HL-60/S4 treated with phorbol 12-myristate 13-acetate at 8.2 ng/mL for 4 days and 3 days (cell line): ENCODE results near the gene FGF21.
"Not testable (repeated sequence)": the region's sequence is repeated elsewhere in the genome, so short reads cannot be mapped to it uniquely, and the experiment has no call there.

Source experiments
- in situ Hi-C: fragments of 300-500 bp; cut with MboI; formaldehyde crosslinking; loops from 2 replicates; pipeline ENCODE4 v1.15.0; 2022; ENCODE audit warnings: low sequenced_read_pairs

FGF21 gene

DNA sequence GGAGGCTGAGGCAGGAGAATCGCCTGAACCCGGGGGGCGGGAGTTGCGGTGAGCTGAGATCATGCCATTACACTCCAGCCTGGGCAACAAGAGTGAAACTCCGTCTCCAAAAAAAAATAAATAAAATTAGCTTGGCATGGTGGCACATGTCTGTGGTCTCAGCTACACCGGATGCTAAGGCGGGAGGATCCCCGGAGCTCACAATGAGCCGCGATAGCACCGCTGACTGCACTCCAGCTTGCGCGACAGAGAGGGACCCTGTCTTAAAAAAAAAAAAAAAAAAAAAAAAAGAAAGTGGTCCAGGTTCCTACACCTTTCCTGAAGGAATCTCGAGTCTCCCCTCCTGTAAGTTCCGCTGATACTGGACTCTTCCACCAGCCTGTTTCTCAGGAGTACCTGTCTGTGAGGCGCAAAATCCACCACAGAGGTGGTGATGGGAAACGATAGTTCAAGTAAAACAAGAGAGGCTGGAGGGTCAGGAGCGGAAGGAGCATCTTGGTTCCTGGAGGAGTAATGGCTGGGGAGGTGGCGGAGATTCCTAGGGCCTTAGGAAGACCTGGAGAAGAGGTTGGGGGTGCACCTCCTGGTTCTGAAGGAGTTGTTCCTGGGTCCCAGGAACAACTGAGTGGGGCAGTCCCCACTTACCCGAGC lies 3.4 kb upstream of the FGF21 start:
- in situ Hi-C loops, result no loop called here

DNA sequence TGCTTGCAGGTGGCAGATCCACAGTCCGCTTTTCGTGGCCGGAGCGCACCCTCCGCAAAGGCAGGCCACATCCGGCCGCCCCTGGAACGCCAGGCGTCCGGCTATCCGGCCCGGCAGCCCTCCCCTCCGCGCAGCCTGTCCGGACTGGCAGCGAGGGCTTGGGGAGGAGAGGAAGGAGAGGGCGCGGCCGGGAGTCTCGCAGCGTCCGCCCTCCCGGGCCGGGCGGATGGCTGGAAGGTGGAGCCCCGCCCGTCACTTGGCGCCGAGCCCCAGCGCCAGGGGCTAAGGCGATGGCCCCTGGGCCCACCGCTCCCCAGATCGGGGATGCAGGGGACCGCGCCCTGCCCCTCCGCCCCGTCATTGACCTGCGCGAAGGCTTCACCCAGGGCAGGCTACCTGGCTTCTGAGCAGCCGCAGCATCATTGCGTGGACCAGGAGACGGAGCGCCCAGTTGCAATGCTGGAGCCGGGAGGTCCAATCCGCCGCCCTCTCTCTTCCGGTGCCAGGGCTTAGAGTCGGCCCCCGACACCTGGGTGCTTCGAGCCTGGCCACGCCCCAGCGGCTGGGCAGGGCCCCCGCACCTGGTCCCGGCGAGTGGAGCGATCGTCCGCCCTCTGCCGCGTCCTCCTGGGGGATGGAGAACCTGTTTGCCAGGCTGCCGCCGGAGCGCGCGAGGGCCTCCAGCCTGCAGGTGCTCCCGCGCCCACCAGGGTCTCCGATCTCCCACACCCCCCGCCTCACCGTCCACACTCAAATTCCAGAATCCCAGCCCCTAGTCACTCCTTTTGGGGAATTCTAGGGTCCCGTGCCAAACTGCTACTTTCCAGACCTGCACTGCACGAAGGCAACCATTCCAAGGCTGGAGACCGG lies 2.6 kb upstream of the FGF21 start, which contains the start of gene FUT1:
TSS of gene FUT1 (minus strand) at position 146 of the 870 bp plus-strand sequence. CDS start 1,360 bp downstream, outside the sequence.
- in situ Hi-C loops, result no loop called here

DNA sequence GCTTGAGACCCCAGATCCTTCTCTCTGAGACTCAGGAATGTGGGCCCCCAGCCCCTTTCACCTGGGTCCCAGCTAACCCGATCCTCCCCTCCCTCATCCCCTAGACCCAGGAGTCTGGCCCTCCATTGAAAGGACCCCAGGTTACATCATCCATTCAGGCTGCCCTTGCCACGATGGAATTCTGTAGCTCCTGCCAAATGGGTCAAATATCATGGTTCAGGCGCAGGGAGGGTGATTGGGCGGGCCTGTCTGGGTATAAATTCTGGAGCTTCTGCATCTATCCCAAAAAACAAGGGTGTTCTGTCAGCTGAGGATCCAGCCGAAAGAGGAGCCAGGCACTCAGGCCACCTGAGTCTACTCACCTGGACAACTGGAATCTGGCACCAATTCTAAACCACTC lies 463 bp downstream of the FGF21 start:
- in situ Hi-C loops, result no loop called here

DNA sequence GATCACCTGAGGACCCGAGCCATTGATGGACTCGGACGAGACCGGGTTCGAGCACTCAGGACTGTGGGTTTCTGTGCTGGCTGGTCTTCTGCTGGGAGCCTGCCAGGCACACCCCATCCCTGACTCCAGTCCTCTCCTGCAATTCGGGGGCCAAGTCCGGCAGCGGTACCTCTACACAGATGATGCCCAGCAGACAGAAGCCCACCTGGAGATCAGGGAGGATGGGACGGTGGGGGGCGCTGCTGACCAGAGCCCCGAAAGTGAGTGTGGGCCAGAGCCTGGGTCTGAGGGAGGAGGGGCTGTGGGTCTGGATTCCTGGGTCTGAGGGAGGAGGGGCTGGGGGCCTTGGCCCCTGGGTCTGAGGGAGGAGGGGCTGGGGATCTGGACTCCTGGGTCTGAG lies 888 bp downstream of the FGF21 start:
- in situ Hi-C loops, result no loop called here

DNA sequence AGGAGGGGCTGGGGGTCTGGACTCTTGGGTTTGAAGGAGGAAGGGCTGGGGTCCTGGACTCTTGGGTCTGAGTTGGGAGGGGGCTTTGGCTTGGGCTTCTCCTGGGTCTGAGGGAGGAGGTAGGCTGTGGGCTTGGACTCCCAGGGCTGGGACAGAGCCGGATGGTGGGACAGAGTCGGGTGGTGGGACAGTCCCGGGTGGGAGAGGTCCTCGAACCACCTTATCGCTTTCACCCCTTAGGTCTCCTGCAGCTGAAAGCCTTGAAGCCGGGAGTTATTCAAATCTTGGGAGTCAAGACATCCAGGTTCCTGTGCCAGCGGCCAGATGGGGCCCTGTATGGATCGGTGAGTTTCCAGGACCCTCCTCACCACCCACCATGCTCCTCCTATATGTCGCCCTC lies 1.4 kb downstream of the FGF21 start:
- in situ Hi-C loops, result no loop called here

DNA sequence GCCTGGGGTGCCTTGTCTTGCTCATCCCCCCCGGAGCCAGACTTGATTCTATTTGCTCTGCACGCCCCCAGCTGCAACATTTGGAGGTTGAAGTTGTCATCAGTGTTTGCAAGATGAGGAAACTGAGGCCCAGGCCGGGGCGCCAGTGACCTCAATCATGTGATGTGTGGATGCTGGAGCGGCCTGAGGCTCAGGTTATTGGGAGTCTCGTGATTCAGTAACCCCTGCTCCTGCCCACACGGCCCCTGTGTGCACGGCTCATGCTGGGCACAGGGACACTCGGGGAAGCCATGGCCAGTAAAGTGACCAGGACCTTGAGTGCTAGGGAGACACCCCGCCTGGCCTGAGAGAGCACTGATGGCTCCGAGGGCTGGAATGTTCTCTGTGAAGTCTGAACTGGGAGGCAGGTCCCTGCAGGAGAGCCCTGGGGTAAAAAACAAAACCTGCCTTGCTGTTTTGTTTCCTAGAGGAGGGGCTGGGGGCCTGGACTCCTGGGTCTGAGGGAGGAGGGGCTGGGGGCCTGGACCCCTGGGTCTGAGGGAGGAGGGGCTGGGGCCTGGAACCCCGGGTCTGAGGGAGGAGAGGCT lies 1.9 kb downstream of the FGF21 start:
- in situ Hi-C loops, result no loop called here

DNA sequence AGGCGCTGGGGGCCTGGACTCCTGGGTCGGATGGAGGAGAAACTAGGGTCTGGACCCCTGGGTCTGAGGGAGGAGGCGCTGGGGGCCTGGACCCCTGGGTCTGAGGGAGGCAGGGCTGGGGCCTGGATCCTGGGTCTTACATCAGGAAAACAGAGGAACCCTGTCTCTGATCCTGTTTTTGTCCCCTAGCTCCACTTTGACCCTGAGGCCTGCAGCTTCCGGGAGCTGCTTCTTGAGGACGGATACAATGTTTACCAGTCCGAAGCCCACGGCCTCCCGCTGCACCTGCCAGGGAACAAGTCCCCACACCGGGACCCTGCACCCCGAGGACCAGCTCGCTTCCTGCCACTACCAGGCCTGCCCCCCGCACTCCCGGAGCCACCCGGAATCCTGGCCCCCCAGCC lies 2.4 kb downstream of the FGF21 start:
- in situ Hi-C loops, result no loop called here

DNA sequence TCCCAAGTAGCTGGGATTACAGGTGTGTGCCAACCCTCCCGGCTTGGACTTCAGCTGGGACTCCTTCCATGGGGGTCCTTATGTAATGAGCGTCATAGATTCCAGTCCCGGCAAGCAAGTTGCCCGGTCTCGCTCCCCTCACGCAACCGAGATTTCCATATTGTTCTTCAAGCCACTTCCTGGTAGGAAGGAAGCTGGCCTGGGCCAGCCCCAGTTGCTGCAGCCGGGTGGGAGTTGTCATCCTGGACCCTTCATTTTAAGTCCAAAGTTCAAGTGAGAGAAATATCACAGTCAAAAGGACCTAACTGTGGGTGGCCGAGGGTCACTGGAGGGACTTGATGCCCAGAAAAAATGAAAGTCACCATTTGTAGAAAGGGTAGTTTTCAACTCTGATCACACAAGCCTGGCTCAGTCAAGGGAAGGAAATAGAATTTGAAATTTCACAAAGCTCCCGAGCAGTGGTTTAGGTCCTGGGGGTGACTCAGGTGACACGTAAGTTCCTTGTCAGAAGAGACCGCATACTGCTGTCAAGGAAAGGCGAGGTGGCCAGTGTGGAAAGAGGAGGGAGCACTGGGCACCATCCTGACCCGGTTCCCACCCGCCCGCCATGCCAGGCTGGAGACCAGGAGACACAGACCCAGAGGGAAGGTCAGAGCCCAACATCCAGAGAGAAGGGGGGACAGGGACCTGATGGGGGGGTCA lies 5.3 kb downstream of the FGF21 start:
- in situ Hi-C loops, result no loop called here

DNA sequence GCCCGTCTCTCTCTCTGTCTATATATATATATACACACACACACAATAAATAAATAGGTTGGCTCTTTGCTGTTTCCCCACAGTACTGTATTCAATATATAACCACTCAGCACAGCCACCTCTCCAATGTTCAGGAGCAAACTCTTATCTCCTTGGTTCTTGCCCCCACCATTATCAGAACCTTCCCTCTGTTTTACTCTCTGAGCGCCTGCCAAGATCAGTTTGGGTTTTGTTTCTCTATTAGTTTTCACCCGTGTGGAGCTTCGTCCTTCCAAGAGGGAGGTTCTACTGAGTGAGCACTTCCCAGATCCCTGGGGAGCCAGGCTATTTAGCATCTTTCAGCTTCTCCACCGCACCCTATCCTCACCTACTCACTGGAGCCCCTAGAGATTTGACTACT lies 10.5 kb downstream of the FGF21 start:
- in situ Hi-C loops, result not testable (repeated sequence)

DNA sequence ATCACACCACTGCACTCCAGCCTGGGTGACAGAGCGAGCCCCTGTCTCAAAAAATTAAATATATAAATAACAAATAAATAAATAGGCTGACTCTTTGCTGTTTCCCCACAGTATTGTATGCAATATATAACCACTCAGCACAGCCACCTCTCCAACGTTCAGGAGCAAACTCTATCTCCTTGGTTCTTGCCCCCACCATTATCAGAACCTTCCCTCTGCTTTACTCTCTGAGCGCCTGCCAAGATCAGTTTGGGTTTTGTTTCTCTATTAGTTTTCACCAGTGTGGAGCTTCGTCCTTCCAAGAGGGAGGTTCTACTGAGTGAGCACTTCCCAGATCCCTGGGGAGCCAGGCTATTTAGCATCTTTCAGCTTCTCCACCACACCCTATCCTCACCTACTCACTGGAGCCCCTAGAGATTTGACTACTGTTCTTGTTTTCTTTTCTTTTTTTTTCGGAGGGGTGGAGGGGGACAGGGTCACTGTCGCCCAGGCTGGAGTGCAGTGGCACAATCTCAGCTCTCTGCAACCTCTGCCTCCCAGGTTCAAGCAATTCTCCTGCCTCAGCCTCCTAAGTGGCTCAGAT lies 12.9 kb downstream of the FGF21 start:
- in situ Hi-C loops, result not testable (repeated sequence)

DNA sequence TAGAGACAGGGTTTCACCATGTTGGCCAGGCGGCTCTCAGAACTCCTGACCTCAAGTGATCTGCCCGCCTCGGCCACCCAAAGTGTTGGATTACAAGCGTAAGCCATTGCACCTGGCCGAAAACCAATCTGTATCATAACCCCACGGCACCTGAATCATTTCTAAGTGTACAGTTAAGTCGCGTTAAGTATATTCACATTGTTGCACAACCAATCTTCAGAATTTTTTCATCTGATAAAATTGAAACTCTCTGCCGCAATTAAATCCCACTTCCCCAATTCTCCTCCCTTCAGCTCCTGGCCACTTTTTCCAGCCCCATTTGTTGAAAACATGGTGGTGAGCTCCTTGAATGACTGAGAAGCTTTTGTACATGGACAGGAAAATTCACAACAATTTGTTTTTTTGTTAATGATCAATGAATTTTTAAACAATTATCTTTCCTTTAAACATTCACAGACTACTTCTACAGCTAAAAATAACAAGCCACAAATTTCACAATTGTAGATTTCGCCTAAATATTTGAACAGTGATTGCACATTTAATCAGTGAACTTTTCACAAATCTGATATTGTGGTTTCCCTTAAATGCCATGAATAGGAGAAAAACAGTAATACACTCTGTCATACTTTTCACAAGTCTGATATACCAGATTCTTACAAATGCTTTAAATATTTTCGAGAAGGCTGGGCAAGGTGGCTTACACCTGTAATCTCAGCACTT lies 13.8 kb downstream of the FGF21 start:
- in situ Hi-C loops, result no loop called here

DNA sequence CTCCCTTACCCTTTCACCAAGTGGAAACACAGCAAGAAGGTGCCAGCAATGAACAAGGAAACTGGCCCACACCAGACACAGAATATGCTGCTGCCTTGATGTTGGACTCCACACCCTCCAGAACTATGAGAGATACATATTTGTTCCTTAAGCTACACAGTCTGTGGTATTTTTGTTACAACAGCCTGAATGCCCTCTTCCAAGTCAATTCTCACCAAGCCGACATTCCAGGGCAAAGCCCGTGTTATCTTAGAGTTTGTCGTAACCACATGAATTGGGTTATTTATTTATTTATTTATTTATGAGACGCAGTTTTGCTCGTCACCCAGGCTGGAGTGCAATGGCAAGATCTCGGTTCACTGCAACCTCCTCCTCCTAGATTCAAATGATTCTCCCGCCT lies 14.9 kb downstream of the FGF21 start:
- in situ Hi-C loops, result no loop called here

DNA sequence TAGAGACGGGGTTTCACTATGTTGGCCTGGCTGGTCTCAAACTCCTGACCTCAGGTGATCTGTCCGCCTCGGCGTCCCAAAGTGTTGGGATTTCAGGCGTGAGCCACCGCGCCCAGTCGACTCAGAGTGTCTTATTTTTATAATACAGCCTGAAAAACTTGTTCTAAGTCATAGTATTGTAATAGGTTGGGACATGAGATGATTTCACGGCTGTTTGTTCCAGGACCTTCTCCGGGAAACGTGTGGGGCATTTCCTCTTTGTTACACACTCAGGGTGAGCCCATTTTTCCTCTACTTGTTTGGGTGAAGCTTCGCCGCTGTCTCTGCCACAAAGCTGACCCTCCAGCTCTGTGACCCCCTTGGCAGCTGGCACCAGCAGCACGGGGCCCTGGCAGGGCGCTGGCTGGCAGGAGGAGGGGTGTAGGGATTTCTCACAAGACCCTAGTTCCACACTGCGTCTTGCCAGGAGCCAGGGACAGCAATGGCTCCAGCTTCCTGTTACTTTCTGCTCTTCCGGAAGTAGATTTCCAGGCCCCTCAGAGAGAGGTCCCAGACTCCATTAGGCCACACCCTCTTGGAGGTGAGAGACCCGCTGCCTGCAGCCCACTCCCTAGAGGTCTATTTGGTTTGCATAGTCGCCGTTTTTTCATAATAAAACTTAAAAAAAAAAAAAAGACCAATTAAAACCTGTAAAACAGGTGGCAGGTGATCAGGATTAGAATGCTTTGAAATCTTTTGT lies 15.6 kb downstream of the FGF21 start:
- in situ Hi-C loops, result no loop called here

DNA sequence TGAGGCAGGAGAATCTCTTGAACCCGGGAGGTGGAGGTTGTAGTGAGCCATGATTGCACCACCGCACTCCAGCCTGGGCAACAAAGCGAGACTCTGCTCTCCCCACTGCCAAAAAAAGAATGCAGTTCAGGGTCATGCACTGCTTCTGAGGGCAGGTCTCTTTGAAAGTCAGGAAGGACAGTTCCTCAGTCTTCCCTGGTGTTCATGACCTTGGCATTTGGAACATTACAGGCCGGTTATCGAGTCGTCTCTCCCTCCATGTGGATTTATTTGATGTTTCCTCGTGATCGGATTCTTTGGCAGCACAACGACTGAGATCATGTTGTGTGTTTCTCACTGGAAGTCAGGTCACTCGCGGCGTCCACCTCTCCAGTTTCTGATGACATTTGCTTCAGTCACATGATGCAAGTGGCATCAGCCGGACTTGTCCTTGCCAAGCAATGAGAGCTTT lies 17.2 kb downstream of the FGF21 start:
- in situ Hi-C loops, result no loop called here

DNA sequence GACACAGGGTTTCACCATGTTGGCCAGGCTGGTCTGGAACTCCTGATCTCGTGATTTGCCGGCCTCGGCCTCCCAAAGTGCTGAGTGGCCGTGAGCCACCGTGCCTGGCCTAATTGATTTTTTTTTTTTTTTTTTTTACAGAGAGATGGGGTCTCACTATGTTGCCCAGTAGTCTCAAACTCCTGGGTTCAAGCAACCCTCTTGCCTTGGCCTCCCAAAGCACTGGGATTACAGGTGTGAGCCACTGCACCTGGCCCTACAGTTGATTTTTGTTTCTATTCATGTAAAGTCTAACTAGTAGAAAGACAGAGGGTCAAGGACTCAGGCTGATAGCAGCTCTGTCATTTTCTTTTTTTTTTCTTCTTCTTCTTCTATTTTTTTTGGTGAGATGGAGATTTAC lies 21.8 kb downstream of the FGF21 start:
- in situ Hi-C loops, result loop anchor here (25.0 kb wide), 1 partner anchor 185 kb away; the partner anchor contains the start of genes BAX and FTL

DNA sequence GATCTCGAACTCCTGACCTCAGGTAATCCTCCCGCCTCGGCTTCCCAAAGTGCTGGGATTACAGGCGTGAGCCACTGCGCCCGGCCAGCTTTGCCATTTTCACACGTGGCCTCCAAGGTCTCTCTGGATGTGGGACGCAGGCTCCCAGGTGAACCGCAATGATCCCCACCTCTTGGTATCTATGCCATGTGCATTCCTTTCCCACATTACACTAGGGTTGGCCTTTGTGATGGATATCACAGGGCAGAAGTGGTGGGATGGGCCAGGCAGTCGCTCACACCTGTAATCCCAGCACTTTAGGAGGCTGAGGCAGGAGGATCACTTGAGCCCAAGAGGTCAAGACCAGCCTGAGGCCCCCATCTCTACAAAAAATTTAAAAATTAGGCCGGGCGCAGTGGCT lies 22.4 kb downstream of the FGF21 start:
- in situ Hi-C loops, result loop anchor here (25.0 kb wide), 1 partner anchor 185 kb away; the partner anchor contains the start of genes BAX and FTL

DNA sequence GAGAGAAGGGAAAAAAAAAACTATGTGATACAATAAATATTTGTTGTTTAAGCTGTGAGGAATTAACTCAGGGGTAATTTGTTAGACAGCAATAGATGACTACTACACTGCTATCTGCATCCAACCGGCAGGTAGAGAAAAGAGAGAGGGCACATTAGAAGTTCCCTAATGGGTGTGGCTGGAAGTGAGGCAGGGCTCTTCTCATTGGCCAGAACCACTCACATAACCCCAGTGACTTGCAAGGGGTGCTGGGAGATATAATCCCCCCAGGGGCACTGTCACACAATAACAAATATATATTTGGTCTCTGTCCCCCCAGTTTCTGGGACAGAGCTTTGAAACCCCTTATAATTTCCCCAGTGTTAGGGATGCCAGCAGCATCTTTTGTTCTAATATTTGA lies 24.3 kb downstream of the FGF21 start:
- in situ Hi-C loops, result loop anchor here (25.0 kb wide), 1 partner anchor 183 kb away; the partner anchor contains the start of genes BAX and FTL

DNA sequence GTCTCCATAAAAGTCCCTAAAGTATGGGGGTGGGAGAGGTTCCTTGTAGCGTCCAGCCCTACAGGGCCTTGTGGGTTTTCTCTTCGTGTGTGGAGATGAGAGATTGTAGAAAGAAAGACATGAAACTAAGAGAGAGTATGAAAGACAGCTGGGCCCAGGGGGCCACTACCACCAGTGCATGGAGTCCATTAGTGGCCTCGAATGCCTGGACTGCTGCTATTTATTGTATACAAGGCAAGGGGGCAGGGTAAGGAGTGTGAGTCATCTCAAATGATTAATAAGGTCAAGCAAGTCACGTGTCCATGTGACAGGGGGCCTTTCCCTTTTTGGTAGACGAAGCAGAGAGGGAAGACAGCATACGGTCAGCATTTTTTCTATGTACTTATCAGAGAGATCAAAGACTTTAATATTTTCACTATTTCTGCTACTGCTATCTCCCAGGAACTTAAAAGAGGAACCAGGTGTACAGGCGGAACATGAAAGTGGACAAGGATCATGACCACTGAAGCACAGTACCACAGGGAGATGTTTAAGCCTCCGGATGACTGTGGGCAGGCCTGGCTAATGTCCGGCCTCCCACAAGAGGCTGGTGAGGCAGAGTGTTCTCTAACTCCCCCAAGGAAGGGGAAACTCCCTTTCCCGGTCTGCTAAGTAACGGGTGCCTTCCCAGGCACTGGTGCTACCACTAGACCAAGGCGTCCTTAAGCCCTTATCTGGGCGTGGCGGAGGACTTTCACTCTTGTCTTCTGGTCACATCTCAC lies 25.5 kb downstream of the FGF21 start:
- in situ Hi-C loops, result loop anchor here (25.0 kb wide), 1 partner anchor 181 kb away; the partner anchor contains the start of genes BAX and FTL
